Kidney (tissue), 14 donors: ENCODE results near the gene DNMT3B. TPM values are rescaled to one million over a fixed set of nuclear protein-coding genes. Genes with fewer than 3 reads are reported as not detected.

Source experiments
- DNase-seq, 5 donors: peaks; one replicate each; pipeline ENCODE4 v3.0.0-alpha.2; 2013 to 2020
- FAIRE-seq: peaks from 2 replicates; lab custom pipeline; 2012; peaks lifted over from hg19 to GRCh38; lab: Jason Lieb, UNC
- H3K27ac ChIP-seq, 2 donors: one replicate each; pipeline ENCODE4 v1.7.0; 2013; ENCODE audit warnings: low read depth in 2 of 2, low read length in 2 of 2, inconsistent platforms in 1 of 2
- H3K27me3 ChIP-seq: one replicate; pipeline ENCODE4 v1.7.1; 2013; ENCODE audit warnings: low read length, inconsistent platforms; ENCODE audit not compliant: control insufficient read depth, insufficient read depth
- H3K36me3 ChIP-seq, 3 donors: one replicate each; pipeline versions ENCODE4 v1.7.0 to v1.7.1; 2013; ENCODE audit warnings: low read length in 3 of 3, control low read depth in 1 of 3, inconsistent platforms in 1 of 3; ENCODE audit not compliant: insufficient read depth in 3 of 3, control insufficient read depth in 2 of 3
- H3K4me1 ChIP-seq, 3 donors: one replicate each; pipeline versions ENCODE4 v1.7.0 to v1.7.1; 2013; ENCODE audit warnings: low read length in 3 of 3, inconsistent platforms in 1 of 3, low read depth in 1 of 3; ENCODE audit not compliant: control insufficient read depth in 2 of 3, insufficient read depth in 2 of 3
- H3K4me3 ChIP-seq, 3 donors: one replicate each; pipeline versions ENCODE4 v1.7.0 to v1.8.1; 2013; ENCODE audit warnings: low read length in 3 of 3, control low read depth in 1 of 3, inconsistent platforms in 1 of 3
- H3K9ac ChIP-seq, 3 donors: one replicate each; pipeline versions ENCODE4 v1.7.0 to v1.7.1; 2013; ENCODE audit warnings: low read length in 3 of 3, control low read depth in 1 of 3, inconsistent platforms in 1 of 3
- H3K9me3 ChIP-seq, 3 donors: one replicate each; pipeline versions ENCODE4 v1.7.0 to v1.7.1; 2013; ENCODE audit warnings: low read length in 3 of 3, control low read depth in 1 of 3, inconsistent platforms in 1 of 3; ENCODE audit not compliant: control insufficient read depth in 2 of 3, insufficient read depth in 1 of 3
- intact Hi-C: fragments of 100-400 bp; cut with DNase I; formaldehyde crosslinking; loops from one replicate; pipeline ENCODE4 v1.11.1; 2022
- polyA plus RNA-seq: library from polyadenylated mRNA; stranded (reverse); fragments of 350-450 nt; fragmentation: Illumina TruSeq; extraction: RNeasy Lipid Tissue Mini Kit (QIAGEN cat#74804); gene quantifications from one replicate; pipeline ENCODE4 v1.2.3, GENCODE V29; 2014; ENCODE audit warnings: low read depth, low replicate concordance; ENCODE audit not compliant: insufficient read depth
- total RNA-seq: library from RNA; stranded (reverse); fragmentation: NEBNext Ultra II Directional; extraction: Animal tissue kit (Norgen Biotek cat#: 25700); gene quantifications from one replicate; pipeline ENCODE4 v1.2.1, GENCODE V29; 2021
- TF ChIP-seq, protein P1 (sequence below): IDR thresholded peaks from 3 replicates; pipeline ENCODE4 v1.5.1; 2012; ENCODE audit warnings: mild to moderate bottlenecking, moderate library complexity, borderline replicate concordance; ENCODE audit not compliant: insufficient read depth; ENCODE audit errors: extremely low read depth
- donor health status: control.
- donor health status: control.
- donor health status: control.
- donor health status: control.
- donor health status: control.
- donor health status: DM: yes; HTN: yes; CAD: no.
- donor health status: Normal renal cell carcinoma (clear cell type).

Gene DNMT3B
- total and polyA plus RNA-seq, 2 donors from 2014 or later, result 1.2 to 2.9 TPM

- Histone ChIP-seq H3K9ac (no peak overlapping the region), H3K27me3 (no peaks in the 10 kb centered on the region), H3K4me1 (peaks cover 0 to 6% (median 0%) of the 10 kb centered on the region in 3 donors), H3K27ac (no peak overlapping the region), H3K9me3 (no peaks in the 10 kb centered on the region), H3K36me3 (peaks cover 0 to under 1% (median 0%) of the 10 kb centered on the region in 3 donors), H3K4me3 (no peak overlapping the region)
- FAIRE-seq (no peak), DNase-seq (no peak)
- TF ChIP-seq, protein P1, sequence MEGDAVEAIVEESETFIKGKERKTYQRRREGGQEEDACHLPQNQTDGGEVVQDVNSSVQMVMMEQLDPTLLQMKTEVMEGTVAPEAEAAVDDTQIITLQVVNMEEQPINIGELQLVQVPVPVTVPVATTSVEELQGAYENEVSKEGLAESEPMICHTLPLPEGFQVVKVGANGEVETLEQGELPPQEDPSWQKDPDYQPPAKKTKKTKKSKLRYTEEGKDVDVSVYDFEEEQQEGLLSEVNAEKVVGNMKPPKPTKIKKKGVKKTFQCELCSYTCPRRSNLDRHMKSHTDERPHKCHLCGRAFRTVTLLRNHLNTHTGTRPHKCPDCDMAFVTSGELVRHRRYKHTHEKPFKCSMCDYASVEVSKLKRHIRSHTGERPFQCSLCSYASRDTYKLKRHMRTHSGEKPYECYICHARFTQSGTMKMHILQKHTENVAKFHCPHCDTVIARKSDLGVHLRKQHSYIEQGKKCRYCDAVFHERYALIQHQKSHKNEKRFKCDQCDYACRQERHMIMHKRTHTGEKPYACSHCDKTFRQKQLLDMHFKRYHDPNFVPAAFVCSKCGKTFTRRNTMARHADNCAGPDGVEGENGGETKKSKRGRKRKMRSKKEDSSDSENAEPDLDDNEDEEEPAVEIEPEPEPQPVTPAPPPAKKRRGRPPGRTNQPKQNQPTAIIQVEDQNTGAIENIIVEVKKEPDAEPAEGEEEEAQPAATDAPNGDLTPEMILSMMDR, result no peak
- intact Hi-C loops, result no loop called here
These were observed 30.3 kb upstream of the DNMT3B start for GRCh38 chr20:32731882-32732266.

GRCh38 chr20:32737371-32738223 is 24.6 kb upstream of the DNMT3B start:
- TF ChIP-seq, protein P1, result no peak
- no peaks in the 10 kb centered on the region for H3K9me3 ChIP-seq
- FAIRE-seq (no peak), DNase-seq (peak in 1 of 5 donors; percentile 70)
- no peaks in the 10 kb centered on the region for H3K27me3 ChIP-seq
- intact Hi-C loops, result no loop called here
- no peaks in the 10 kb centered on the region for H3K36me3 ChIP-seq
- H3K4me1 ChIP-seq, result peaks cover 0 to 8% (median 0%) of the 10 kb centered on the region in 3 donors
- H3K27ac ChIP-seq, result no peak overlapping the region
- no peak overlapping the region for H3K9ac ChIP-seq
- no peak overlapping the region for H3K4me3 ChIP-seq

GRCh38 chr20:32741151-32741550 is 21.0 kb upstream of the DNMT3B start:
- H3K27me3 ChIP-seq, result no peaks in the 10 kb centered on the region
- peaks cover 0 to 11% (median 0%) of the 10 kb centered on the region in 3 donors for H3K4me1 ChIP-seq
- no peak overlapping the region for H3K9ac ChIP-seq
- no peak overlapping the region for H3K27ac ChIP-seq
- no peaks in the 10 kb centered on the region for H3K9me3 ChIP-seq
- H3K36me3 ChIP-seq, result no peaks in the 10 kb centered on the region
- no peak for FAIRE-seq
- intact Hi-C loops, result no loop called here
- TF ChIP-seq, protein P1, result no peak
- H3K4me3 ChIP-seq, result no peak overlapping the region
- no peak for DNase-seq
